Liver (tissue), 9 donors: ENCODE measurements around the gene NDFIP2. TPM values are rescaled to one million over a fixed set of nuclear protein-coding genes. Genes with fewer than 3 reads are reported as not detected.

Experiments
- DNase-seq: peaks from one replicate; pipeline ENCODE4 v3.0.0-alpha.2; 2017; ENCODE audit warnings: low spot score
- H3K27ac ChIP-seq, 2 donors: one replicate each; pipeline ENCODE4 v1.7.0; 2013; ENCODE audit warnings: inconsistent platforms in 2 of 2, low read length in 2 of 2, control low read depth in 1 of 2, low read depth in 1 of 2, mild to moderate bottlenecking in 1 of 2
- H3K27me3 ChIP-seq, 4 donors: one replicate each; pipeline versions ENCODE4 v1.6.1 to v1.7.0; 2013; ENCODE audit warnings: low read length in 3 of 4, inconsistent platforms in 1 of 4, mild to moderate bottlenecking in 1 of 4, moderate library complexity in 1 of 4; ENCODE audit not compliant: control insufficient read depth in 4 of 4, insufficient read depth in 4 of 4
- H3K36me3 ChIP-seq, 4 donors: one replicate each; pipeline versions ENCODE4 v1.6.1 to v1.7.0; 2013; ENCODE audit warnings: low read length in 3 of 4, mild to moderate bottlenecking in 3 of 4, low read depth in 1 of 4, moderate library complexity in 1 of 4; ENCODE audit not compliant: control insufficient read depth in 4 of 4, insufficient read depth in 3 of 4
- H3K4me1 ChIP-seq, 4 donors: one replicate each; pipeline versions ENCODE4 v1.6.1 to v1.7.0; 2013; ENCODE audit warnings: low read length in 3 of 4, mild to moderate bottlenecking in 3 of 4, moderate library complexity in 1 of 4; ENCODE audit not compliant: control insufficient read depth in 4 of 4, insufficient read depth in 4 of 4
- H3K4me3 ChIP-seq, 3 donors: one replicate each; pipeline versions ENCODE4 v1.6.1 to v1.7.0; 2013; ENCODE audit warnings: low read length in 3 of 3, control low read depth in 1 of 3, low read depth in 1 of 3, mild to moderate bottlenecking in 1 of 3
- H3K9ac ChIP-seq, 2 donors: one replicate each; pipeline ENCODE4 v1.7.0; 2013; ENCODE audit warnings: low read length in 2 of 2, mild to moderate bottlenecking in 2 of 2, moderate library complexity in 2 of 2, control low read depth in 1 of 2, low read depth in 1 of 2
- H3K9me3 ChIP-seq, 4 donors: one replicate each; pipeline versions ENCODE4 v1.6.1 to v1.7.0; 2013; ENCODE audit warnings: low read length in 3 of 4; ENCODE audit not compliant: control insufficient read depth in 4 of 4
- ATF3 ChIP-seq: IDR thresholded peaks from 2 replicates; pipeline ENCODE4 v1.6.1; 2016; ENCODE audit warnings: antibody characterized with exemption
- FOXA2 ChIP-seq: IDR thresholded peaks from 2 replicates; pipeline ENCODE4 v1.6.1; 2016; ENCODE audit warnings: antibody characterized with exemption
- GABPA ChIP-seq, 2 donors: IDR thresholded peaks in 1 of 2; conservative IDR thresholded peaks in 1 of 2; 2 replicates each; pipeline ENCODE4 v1.6.1; 2016; ENCODE audit warnings: antibody characterized with exemption in 2 of 2, mild to moderate bottlenecking in 1 of 2, moderate library complexity in 1 of 2
- HNF4A ChIP-seq, 2 donors: conservative IDR thresholded peaks; 2 replicates each; pipeline ENCODE4 v1.6.1; 2016; ENCODE audit warnings: antibody characterized with exemption in 2 of 2, mild to moderate bottlenecking in 2 of 2
- HNF4G ChIP-seq: IDR thresholded peaks from 2 replicates; pipeline ENCODE4 v1.6.1; 2016; ENCODE audit warnings: antibody characterized with exemption
- JUND ChIP-seq, 2 donors: IDR thresholded peaks; 2 replicates each; pipeline ENCODE4 v1.6.1; 2016; ENCODE audit warnings: antibody characterized with exemption in 2 of 2
- NR2F2 ChIP-seq: IDR thresholded peaks from 2 replicates; pipeline ENCODE4 v1.6.1; 2016; ENCODE audit warnings: antibody characterized with exemption
- REST ChIP-seq: IDR thresholded peaks from 2 replicates; pipeline ENCODE4 v1.6.1; 2016; ENCODE audit warnings: antibody characterized with exemption, mild to moderate bottlenecking
- SP1 ChIP-seq: IDR thresholded peaks from 2 replicates; pipeline ENCODE4 v1.6.1; 2018; ENCODE audit warnings: antibody characterized with exemption, mild to moderate bottlenecking
- TAF1 ChIP-seq: conservative IDR thresholded peaks from 2 replicates; pipeline ENCODE4 v1.6.1; 2016; ENCODE audit warnings: antibody characterized with exemption, mild to moderate bottlenecking
- YY1 ChIP-seq: IDR thresholded peaks from 2 replicates; pipeline ENCODE4 v1.6.1; 2016; ENCODE audit warnings: antibody characterized with exemption, mild to moderate bottlenecking
- ZBTB33 ChIP-seq: IDR thresholded peaks from 2 replicates; pipeline ENCODE4 v1.6.1; 2016; ENCODE audit warnings: antibody characterized with exemption
- WGBS: extraction: QIAGEN DNeasy Blood & Tissue Kit; methylation state at CpG from one replicate; pipeline ENCODE4 v1.1.7; 2013; 5-methylcytosine and 5-hydroxymethylcytosine counted together
- polyA plus RNA-seq, 2 donors: library from polyadenylated mRNA; stranded (reverse) in 1 of 2; unstranded in 1 of 2; fragments of 200-250 nt in 1 of 2; fragments of >200 nt in 1 of 2; fragmentation: Nextera tagmentation in 1 of 2; extraction: Ambion mirVana in 1 of 2; gene quantifications; one replicate each; pipeline versions ENCODE4 v1.2.1 to v1.2.3, GENCODE V29; 2013 to 2015
- total RNA-seq, 2 donors: library from RNA; depleted of rRNA; stranded (reverse); fragments of >200 nt; gene quantifications; one replicate each; pipeline ENCODE4 v1.2.3, GENCODE V29; 2014
- donor health status: healthy.
- donor health status: healthy.
- donor health status: healthy.
- donor health status: healthy.
- donor health status: healthy.

Gene NDFIP2
- total and polyA plus RNA-seq, 4 donors = 15.5 to 22.2 (median 16.3) TPM

GRCh38 chr13:79490326-79490725 lies 9.4 kb downstream of the NDFIP2 start:
- H3K27ac ChIP-seq = no peak overlapping the region

GRCh38 chr13:79490824-79491223 lies 9.9 kb downstream of the NDFIP2 start:
- no peak for DNase-seq
- Histone ChIP-seq H3K36me3 (no peaks in the 10 kb centered on the region), H3K9ac (no peak overlapping the region), H3K27ac (no peak overlapping the region), H3K4me3 (no peak overlapping the region), H3K4me1 (peaks cover 0 to 26% (median 15%) of the 10 kb centered on the region in 4 donors), H3K9me3 (no peaks in the 10 kb centered on the region), H3K27me3 (no peaks in the 10 kb centered on the region)
- no peak for TF ChIP-seq YY1
- no peak for TF ChIP-seq SP1
- no peak for TF ChIP-seq HNF4G
- no peak for TF ChIP-seq GABPA (IDR thresholded peaks at IDR 0.05 in 1 of 2, conservative IDR thresholded peaks at IDR 0.05 in 1 of 2)
- TF ChIP-seq FOXA2 = no peak
- TF ChIP-seq ATF3 = no peak
- no peak for TF ChIP-seq NR2F2
- no peak for TF ChIP-seq JUND (IDR thresholded peaks at IDR 0.05)
- no peak for TF ChIP-seq REST
- TF ChIP-seq ZBTB33 = no peak
- no peak for TF ChIP-seq TAF1
- WGBS = 74% methylated on average over 1 of the region's 1 CpG

More at GRCh38 chr13:79490326-79490725, 9.4 kb downstream of the NDFIP2 start:
- Histone ChIP-seq H3K9ac (no peak overlapping the region), H3K9me3 (no peaks in the 10 kb centered on the region), H3K36me3 (no peaks in the 10 kb centered on the region), H3K27me3 (no peaks in the 10 kb centered on the region), H3K4me1 (peaks cover 0 to 29% (median 20%) of the 10 kb centered on the region in 4 donors), H3K4me3 (no peak overlapping the region)
- no peak for DNase-seq
- TF ChIP-seq HNF4A (conservative IDR thresholded peaks at IDR 0.05) (no peak), ATF3 (no peak), GABPA (IDR thresholded peaks at IDR 0.05 in 1 of 2, conservative IDR thresholded peaks at IDR 0.05 in 1 of 2) (no peak), ZBTB33 (no peak), FOXA2 (no peak)
- 92% methylated on average over 1 of the region's 1 CpG for WGBS
